Activated effector memory CD4-positive, alpha-beta T cell treated with Interleukin-2 at 50 U/mL for 16 hours (primary cell): Measurements from ENCODE around the gene IFI44L.

Source experiments
- DNase-seq: peaks from one replicate; pipeline ENCODE4 v3.0.0-alpha.2; 2020

Gene IFI44L

GRCh38 chr1:78691995-78692747, 71.9 kb downstream of the IFI44L start:
- no peak for DNase-seq
